ENCODE measurements around the gene SLC35G4. TPM values are rescaled to one million over a fixed set of nuclear protein-coding genes. Genes with fewer than 3 reads are reported as not detected.

The SLC35G4 gene
- total RNA-seq, 2 experiments from 2014 or later = not detected

Small RNAs within 50 kb of the gene (microRNA-seq; reads per million reads assigned to microRNA genes)
- gene MIR7153 = not detected

Other genes starting within 250 kb of the SLC35G4 start
- gene GNAL, start 79.7 kb downstream of the SLC35G4 start, total RNA-seq = not detected
- gene CHMP1B, start 241.8 kb downstream of the SLC35G4 start, total RNA-seq = 10 to 100 TPM; 21.1 to 22.8 TPM